NT2/D1 (cell line): ENCODE data around the gene TRAPPC8.
"Not testable (repeated sequence)": the region's sequence is repeated elsewhere in the genome, so short reads cannot be mapped to it uniquely, and the experiment has no call there.

Experiments
- SUZ12 ChIP-seq: IDR thresholded peaks from 2 replicates; pipeline ENCODE4 v1.6.1; 2011; ENCODE audit not compliant: insufficient read length, insufficient read depth; ENCODE audit errors: extremely low read depth
- YY1 ChIP-seq: IDR thresholded peaks from 2 replicates; pipeline ENCODE4 v1.6.1; 2011; ENCODE audit not compliant: insufficient read length, insufficient read depth

- not testable (repeated sequence) for TF ChIP-seq SUZ12, YY1
Measured at GRCh38 chr18:31799257-31799656, 143.7 kb downstream of the TRAPPC8 start.
